Measurements from ENCODE around the gene CDH13. TPM values are rescaled to one million over a fixed set of nuclear protein-coding genes. Genes with fewer than 3 reads are reported as not detected.

Gene CDH13
- not detected in 5 replicates for total RNA-seq (2022; extraction: Qiagen RNA extraction; ENCODE audit: low read depth)

GRCh38 chr16:82626791-82627261, at the start of gene CDH13:
CDH13 (plus strand) TSS chr16:82626969.

DNA sequence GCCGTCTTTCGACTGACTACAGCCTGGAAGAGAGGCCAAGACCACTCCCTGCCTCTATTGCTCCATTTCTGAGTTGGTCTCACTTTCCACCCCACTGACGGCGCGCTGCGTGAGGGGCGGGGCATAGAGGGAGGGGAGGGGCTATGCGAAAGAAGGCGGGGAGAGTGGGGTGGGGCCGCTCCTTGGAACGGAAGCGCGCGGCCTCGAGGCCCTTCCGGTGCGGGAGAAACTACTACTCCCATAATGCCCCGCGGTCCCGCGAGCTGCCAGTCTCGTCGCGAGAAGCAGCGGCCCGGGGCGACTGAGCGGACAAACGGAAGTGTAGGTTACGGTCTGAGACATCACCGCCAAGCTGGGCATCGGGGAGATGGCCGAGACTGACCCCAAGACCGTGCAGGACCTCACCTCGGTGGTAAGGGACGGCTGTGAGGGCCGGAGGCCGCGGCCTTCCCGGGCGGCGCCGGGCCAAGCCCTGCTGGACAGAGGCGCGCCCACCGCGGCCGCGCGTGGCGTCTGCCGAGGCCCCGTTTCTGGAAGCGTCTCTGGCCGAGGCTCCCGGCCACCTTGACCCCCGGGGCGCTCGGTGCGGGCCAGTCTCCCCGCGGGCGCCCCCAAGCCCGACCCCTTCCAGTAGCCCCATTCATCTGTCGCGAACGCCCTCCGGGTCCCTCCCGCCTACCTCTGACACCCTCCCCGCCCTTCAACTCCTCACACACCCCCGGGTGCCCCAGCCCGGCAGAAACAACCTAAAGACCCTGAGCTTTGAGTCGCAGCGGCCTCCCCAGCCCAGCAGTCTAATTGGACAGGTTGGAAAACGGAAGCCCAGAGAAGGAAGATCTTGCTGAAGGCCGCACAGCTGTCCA, 1181.2 kb downstream of the CDH13 start, which contains the start of gene HSBP1:
Gene HSBP1 (plus strand): TSS at position 269 of the 863 bp plus-strand sequence. CDS start 99 bp downstream, at position 368.

